ENCODE data around the gene ADAMTSL3. TPM values are rescaled to one million over a fixed set of nuclear protein-coding genes. Genes with fewer than 3 reads are reported as not detected.
"Not testable (repeated sequence)": the region's sequence is repeated elsewhere in the genome, so short reads cannot be mapped to it uniquely, and the experiment has no call there.

Gene ADAMTSL3
- total and polyA plus RNA-seq, 3 experiments from 2014 or later: not detected

GRCh38 chr15:84016371-84016770, 362.4 kb downstream of the ADAMTSL3 start:
- ChIA-PET CTCF (no interaction called here), POLR2A (no interaction called here)
- H3K4me1 Mint-ChIP-seq: no peaks in the 10 kb centered on the region
- no peak overlapping the region for H3K27ac Mint-ChIP-seq
- peaks cover 6 to 8% of the 10 kb centered on the region in 2 donors for H3K27me3 Mint-ChIP-seq
- no peaks in the 10 kb centered on the region for H3K36me3 ChIP-seq (ENCODE audit: insufficient read depth, low read length)
- no peak for DNase-seq
- peaks cover 0 to 11% (median 2%) of the 10 kb centered on the region in 5 donors for H3K9me3 Mint-ChIP-seq
- no peak overlapping the region for H3K4me3 ChIP-seq (ENCODE audit: low read length)
- no peaks in the 10 kb centered on the region for H3K36me3 Mint-ChIP-seq
- no peak overlapping the region for H3K4me3 Mint-ChIP-seq
- no peak overlapping the region for H3K27ac ChIP-seq (ENCODE audit: low read depth, low read length)
- no peaks in the 10 kb centered on the region for H3K4me1 ChIP-seq (ENCODE audit: insufficient read depth, low read length)
- H3K9me3 ChIP-seq (ENCODE audit: low read length): no peaks in the 10 kb centered on the region
- no peaks in the 10 kb centered on the region for H3K27me3 ChIP-seq (ENCODE audit: insufficient read depth, low read length, poor library complexity, severe bottlenecking)

GRCh38 chr15:84022516-84022915, 368.6 kb downstream of the ADAMTSL3 start:
- H3K36me3 ChIP-seq (ENCODE audit: insufficient read depth, low read length): no peaks in the 10 kb centered on the region
- no peak overlapping the region for H3K4me3 Mint-ChIP-seq
- DNase-seq: no peak
- no peaks in the 10 kb centered on the region for H3K27me3 ChIP-seq (ENCODE audit: insufficient read depth, low read length, poor library complexity, severe bottlenecking)
- no peak overlapping the region for H3K27ac Mint-ChIP-seq
- H3K27me3 Mint-ChIP-seq: peaks cover 4 to 5% of the 10 kb centered on the region in 2 donors
- no peaks in the 10 kb centered on the region for H3K36me3 Mint-ChIP-seq
- ChIA-PET POLR2A (no interaction called here), CTCF (no interaction called here)
- H3K4me1 Mint-ChIP-seq: no peaks in the 10 kb centered on the region
- H3K9me3 ChIP-seq (ENCODE audit: low read length): no peaks in the 10 kb centered on the region
- H3K27ac ChIP-seq (ENCODE audit: low read depth, low read length): no peak overlapping the region
- H3K9me3 Mint-ChIP-seq: peaks cover 0 to 7% (median 6%) of the 10 kb centered on the region in 5 donors
- no peaks in the 10 kb centered on the region for H3K4me1 ChIP-seq (ENCODE audit: insufficient read depth, low read length)
- no peak overlapping the region for H3K4me3 ChIP-seq (ENCODE audit: low read length)

- POLR2A ChIA-PET: no interaction called here
- Mint-ChIP-seq H3K9me3 (peaks cover 2 to 13% (median 6%) of the 10 kb centered on the region in 5 donors), H3K27me3 (peaks cover 3 to 5% of the 10 kb centered on the region in 2 donors)
Observed at GRCh38 chr15:84023636-84024035, 369.7 kb downstream of the ADAMTSL3 start.

GRCh38 chr15:84033793-84034553, 380.1 kb downstream of the ADAMTSL3 start:
- H3K9me3 Mint-ChIP-seq: peaks cover 5 to 10% (median 8%) of the 10 kb centered on the region in 5 donors
- Histone ChIP-seq H3K27ac (ENCODE audit: low read depth, low read length) (no peak overlapping the region), H3K4me3 (ENCODE audit: low read length) (no peak overlapping the region), H3K27me3 (ENCODE audit: insufficient read depth, low read length, poor library complexity, severe bottlenecking) (peaks cover 5% of the 10 kb centered on the region), H3K36me3 (ENCODE audit: insufficient read depth, low read length) (no peaks in the 10 kb centered on the region), H3K4me1 (ENCODE audit: insufficient read depth, low read length) (no peaks in the 10 kb centered on the region), H3K9me3 (ENCODE audit: low read length) (no peaks in the 10 kb centered on the region)
- no peaks in the 10 kb centered on the region for H3K36me3 Mint-ChIP-seq
- no peak overlapping the region for H3K27ac Mint-ChIP-seq
- H3K27me3 Mint-ChIP-seq: peaks cover 4 to 5% of the 10 kb centered on the region in 2 donors
- DNase-seq: no peak
- POLR2A ChIA-PET: no interaction called here
- no peak overlapping the region for H3K4me3 Mint-ChIP-seq
- no peaks in the 10 kb centered on the region for H3K4me1 Mint-ChIP-seq
- CTCF ChIA-PET: no interaction called here

More at GRCh38 chr15:84023636-84024035, 369.7 kb downstream of the ADAMTSL3 start:
- CTCF ChIA-PET: no interaction called here
- no peak for DNase-seq
- Histone ChIP-seq H3K4me3 (ENCODE audit: low read length) (no peak overlapping the region), H3K27me3 (ENCODE audit: insufficient read depth, low read length, poor library complexity, severe bottlenecking) (no peaks in the 10 kb centered on the region), H3K9me3 (ENCODE audit: low read length) (no peaks in the 10 kb centered on the region), H3K4me1 (ENCODE audit: insufficient read depth, low read length) (no peaks in the 10 kb centered on the region), H3K36me3 (ENCODE audit: insufficient read depth, low read length) (no peaks in the 10 kb centered on the region), H3K27ac (ENCODE audit: low read depth, low read length) (no peak overlapping the region)
- Mint-ChIP-seq H3K36me3 (no peaks in the 10 kb centered on the region), H3K4me1 (no peaks in the 10 kb centered on the region), H3K27ac (no peak overlapping the region), H3K4me3 (no peak overlapping the region)

- no peak for DNase-seq
- CTCF ChIA-PET: no interaction called here
- no peaks in the 10 kb centered on the region for H3K9me3 ChIP-seq (ENCODE audit: low read length)
- H3K4me3 ChIP-seq (ENCODE audit: low read length): no peak overlapping the region
- Mint-ChIP-seq H3K36me3 (no peaks in the 10 kb centered on the region), H3K27me3 (peaks cover 5 to 6% of the 10 kb centered on the region in 2 donors), H3K4me3 (no peak overlapping the region), H3K9me3 (peaks cover 0 to 9% (median 2%) of the 10 kb centered on the region in 5 donors), H3K4me1 (no peaks in the 10 kb centered on the region), H3K27ac (no peak overlapping the region)
- peaks cover 5% of the 10 kb centered on the region for H3K27me3 ChIP-seq (ENCODE audit: insufficient read depth, low read length, poor library complexity, severe bottlenecking)
- H3K4me1 ChIP-seq (ENCODE audit: insufficient read depth, low read length): no peaks in the 10 kb centered on the region
- POLR2A ChIA-PET: no interaction called here
- no peak overlapping the region for H3K27ac ChIP-seq (ENCODE audit: low read depth, low read length)
- no peaks in the 10 kb centered on the region for H3K36me3 ChIP-seq (ENCODE audit: insufficient read depth, low read length)
Observed at GRCh38 chr15:84034578-84035398, 380.9 kb downstream of the ADAMTSL3 start.

- Mint-ChIP-seq H3K27me3 (peaks cover 9 to 11% of the 10 kb centered on the region in 2 donors), H3K4me3 (no peak overlapping the region), H3K9me3 (peaks cover 0 to 12% (median 0%) of the 10 kb centered on the region in 5 donors), H3K4me1 (no peaks in the 10 kb centered on the region), H3K27ac (no peak overlapping the region), H3K36me3 (no peaks in the 10 kb centered on the region)
- CTCF ChIA-PET: no interaction called here
- H3K4me3 ChIP-seq (ENCODE audit: low read length): no peak overlapping the region
- POLR2A ChIA-PET: no interaction called here
- H3K27me3 ChIP-seq (ENCODE audit: insufficient read depth, low read length, poor library complexity, severe bottlenecking): peaks cover 5% of the 10 kb centered on the region
- H3K36me3 ChIP-seq (ENCODE audit: insufficient read depth, low read length): no peaks in the 10 kb centered on the region
- H3K27ac ChIP-seq (ENCODE audit: low read depth, low read length): no peak overlapping the region
- no peaks in the 10 kb centered on the region for H3K9me3 ChIP-seq (ENCODE audit: low read length)
- no peak for DNase-seq
- no peaks in the 10 kb centered on the region for H3K4me1 ChIP-seq (ENCODE audit: insufficient read depth, low read length)
Observed at GRCh38 chr15:84035399-84035766, 381.5 kb downstream of the ADAMTSL3 start.

GRCh38 chr15:84037301-84037700, 383.4 kb downstream of the ADAMTSL3 start:
- Mint-ChIP-seq H3K36me3 (no peaks in the 10 kb centered on the region), H3K4me3 (no peak overlapping the region), H3K9me3 (peaks cover 0 to 8% (median 0%) of the 10 kb centered on the region in 5 donors), H3K4me1 (no peaks in the 10 kb centered on the region), H3K27ac (no peak overlapping the region), H3K27me3 (peaks cover 7 to 23% of the 10 kb centered on the region in 2 donors)
- ChIA-PET POLR2A (no interaction called here), CTCF (no interaction called here)
- no peaks in the 10 kb centered on the region for H3K4me1 ChIP-seq (ENCODE audit: insufficient read depth, low read length)
- H3K27ac ChIP-seq (ENCODE audit: low read depth, low read length): no peak overlapping the region
- no peak overlapping the region for H3K4me3 ChIP-seq (ENCODE audit: low read length)
- peaks cover 5% of the 10 kb centered on the region for H3K27me3 ChIP-seq (ENCODE audit: insufficient read depth, low read length, poor library complexity, severe bottlenecking)
- H3K36me3 ChIP-seq (ENCODE audit: insufficient read depth, low read length): no peaks in the 10 kb centered on the region
- DNase-seq: no peak
- H3K9me3 ChIP-seq (ENCODE audit: low read length): no peaks in the 10 kb centered on the region

- H3K9me3 ChIP-seq (ENCODE audit: low read length); H3K27ac Mint-ChIP-seq; H3K36me3 ChIP-seq (ENCODE audit: insufficient read depth, low read length); H3K4me3 Mint-ChIP-seq; H3K36me3 Mint-ChIP-seq; DNase-seq; POLR2A ChIA-PET; H3K27me3 ChIP-seq (ENCODE audit: insufficient read depth, low read length, poor library complexity, severe bottlenecking); H3K4me1 ChIP-seq (ENCODE audit: insufficient read depth, low read length); H3K4me1 Mint-ChIP-seq; H3K4me3 ChIP-seq (ENCODE audit: low read length); H3K27ac ChIP-seq (ENCODE audit: low read depth, low read length): not testable (repeated sequence)
- Mint-ChIP-seq H3K9me3 (peaks cover 16 to 24% (median 18%) of the 10 kb centered on the region in 5 donors), H3K27me3 (peaks cover 9 to 20% of the 10 kb centered on the region in 2 donors)
- CTCF ChIA-PET: interaction anchor here (0.6 kb wide), 1 partner anchor 139 kb away, joined by 3 read pairs; no protein-coding TSS in a partner anchor
Observed at GRCh38 chr15:84042434-84043056, 388.6 kb downstream of the ADAMTSL3 start.
